ENCODE results near the gene MAP3K2.
"Not testable (repeated sequence)": the region's sequence is repeated elsewhere in the genome, so short reads cannot be mapped to it uniquely, and the experiment has no call there.

Gene MAP3K2

DNA sequence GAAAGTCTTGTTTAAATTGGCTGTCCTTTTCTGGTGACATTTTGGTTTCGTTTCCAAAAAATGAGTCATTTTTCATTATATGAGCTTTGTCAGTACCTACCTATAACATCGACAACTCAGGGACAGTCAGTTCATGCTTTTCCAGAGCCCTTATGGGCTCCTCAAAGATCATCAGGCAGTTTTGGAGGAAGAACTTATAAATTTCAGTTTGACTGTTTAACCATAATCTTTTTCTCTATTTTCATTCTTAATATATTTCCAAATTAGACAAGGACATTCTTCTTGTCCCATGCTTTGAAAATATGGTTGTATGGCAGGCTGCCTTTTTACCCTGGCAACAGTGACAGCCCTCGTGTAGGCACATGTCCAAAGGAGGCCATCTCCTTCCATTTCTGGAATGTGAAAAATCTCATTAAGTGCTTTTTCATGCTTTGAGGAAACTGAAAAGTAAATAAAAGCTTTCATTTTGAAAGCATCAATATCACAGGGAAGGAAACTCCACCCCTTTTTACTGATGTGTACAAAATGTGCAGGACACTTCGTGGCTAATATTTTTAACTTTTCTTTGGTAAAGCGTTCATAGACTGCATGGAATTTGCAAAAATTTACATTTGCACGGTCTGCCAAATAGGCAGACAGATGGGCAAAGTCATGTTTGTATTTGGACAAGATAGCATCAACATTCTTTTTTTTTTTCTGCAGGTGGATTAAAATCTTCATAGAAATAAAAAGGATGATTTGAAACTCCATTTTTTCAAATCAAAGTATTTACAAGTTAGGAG, 23.3 kb upstream of the MAP3K2 start:
- TF ChIP-seq, protein P1, sequence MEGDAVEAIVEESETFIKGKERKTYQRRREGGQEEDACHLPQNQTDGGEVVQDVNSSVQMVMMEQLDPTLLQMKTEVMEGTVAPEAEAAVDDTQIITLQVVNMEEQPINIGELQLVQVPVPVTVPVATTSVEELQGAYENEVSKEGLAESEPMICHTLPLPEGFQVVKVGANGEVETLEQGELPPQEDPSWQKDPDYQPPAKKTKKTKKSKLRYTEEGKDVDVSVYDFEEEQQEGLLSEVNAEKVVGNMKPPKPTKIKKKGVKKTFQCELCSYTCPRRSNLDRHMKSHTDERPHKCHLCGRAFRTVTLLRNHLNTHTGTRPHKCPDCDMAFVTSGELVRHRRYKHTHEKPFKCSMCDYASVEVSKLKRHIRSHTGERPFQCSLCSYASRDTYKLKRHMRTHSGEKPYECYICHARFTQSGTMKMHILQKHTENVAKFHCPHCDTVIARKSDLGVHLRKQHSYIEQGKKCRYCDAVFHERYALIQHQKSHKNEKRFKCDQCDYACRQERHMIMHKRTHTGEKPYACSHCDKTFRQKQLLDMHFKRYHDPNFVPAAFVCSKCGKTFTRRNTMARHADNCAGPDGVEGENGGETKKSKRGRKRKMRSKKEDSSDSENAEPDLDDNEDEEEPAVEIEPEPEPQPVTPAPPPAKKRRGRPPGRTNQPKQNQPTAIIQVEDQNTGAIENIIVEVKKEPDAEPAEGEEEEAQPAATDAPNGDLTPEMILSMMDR (IDR thresholded peaks at IDR 0.05; ENCODE audit: low read depth, low read length), result no peak
- no peak overlapping the region for H3K4me3 ChIP-seq (replicated peaks in 1 of 2; ENCODE audit: low read depth in 2 of 2, low read length in 2 of 2)
- peak; percentile 67 to 75 for DNase-seq (ENCODE audit: low read depth in 2 of 2)

- DNase-seq (ENCODE audit: low read depth in 2 of 2); H3K4me3 ChIP-seq (replicated peaks in 1 of 2; ENCODE audit: low read depth in 2 of 2, low read length in 2 of 2): not testable (repeated sequence)
Observed at GRCh38 chr2:127409716-127410115, 21.9 kb upstream of the MAP3K2 start.

GRCh38 chr2:127408807-127409099, 21.0 kb upstream of the MAP3K2 start:
- no peak for DNase-seq (ENCODE audit: low read depth in 2 of 2)
- H3K4me3 ChIP-seq (replicated peaks in 1 of 2; ENCODE audit: low read depth in 2 of 2, low read length in 2 of 2), result no peak overlapping the region
- TF ChIP-seq, protein P1 (IDR thresholded peaks at IDR 0.05; ENCODE audit: low read depth, low read length), result no peak

DNA sequence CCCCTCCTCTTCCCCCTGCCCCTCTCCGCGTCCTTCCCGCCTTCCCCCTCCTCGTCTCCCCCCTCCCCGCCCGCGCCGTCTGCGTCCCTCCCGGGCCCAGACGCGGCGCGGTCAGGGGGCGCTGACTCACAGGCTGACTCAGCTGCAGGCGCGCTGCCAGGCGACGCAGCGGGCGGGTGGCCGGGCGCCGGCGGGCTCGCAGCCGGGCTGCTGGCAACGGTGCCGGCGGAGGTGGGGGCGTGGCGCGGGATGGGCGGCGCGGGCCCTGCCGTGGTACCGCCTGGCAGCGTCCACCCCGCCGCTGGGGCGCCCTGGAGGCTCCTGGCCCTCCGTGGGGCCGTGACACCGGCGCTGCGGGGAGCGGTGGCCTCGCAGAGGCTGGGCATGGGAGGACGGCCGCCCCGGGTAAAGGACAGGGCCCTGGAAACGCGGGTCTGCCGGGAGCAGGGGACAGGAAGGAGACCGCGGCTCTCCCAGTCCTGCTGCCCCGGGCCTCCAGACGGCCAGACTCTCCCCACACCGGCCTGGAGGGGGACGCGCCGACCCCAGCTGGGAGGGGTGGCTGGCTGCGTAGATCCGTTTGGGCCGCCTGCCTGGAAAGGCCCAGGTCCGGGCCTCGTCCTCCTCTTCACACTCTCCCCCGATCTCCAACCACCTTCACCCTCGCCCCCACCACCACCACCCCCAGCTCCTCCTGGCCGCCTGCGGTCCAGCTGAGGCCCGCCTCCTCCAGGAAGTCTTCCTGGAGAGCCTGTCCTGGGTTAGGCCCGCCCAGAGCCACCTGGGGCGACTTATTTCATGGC, 20.4 kb upstream of the MAP3K2 start:
- TF ChIP-seq, protein P1 (IDR thresholded peaks at IDR 0.05; ENCODE audit: low read depth, low read length), result no peak
- peak; percentile 85 to 94 for DNase-seq (ENCODE audit: low read depth in 2 of 2)
- peak overlapping the region; percentile 36 to 44 for H3K4me3 ChIP-seq (replicated peaks in 1 of 2; ENCODE audit: low read depth in 2 of 2, low read length in 2 of 2)

DNA sequence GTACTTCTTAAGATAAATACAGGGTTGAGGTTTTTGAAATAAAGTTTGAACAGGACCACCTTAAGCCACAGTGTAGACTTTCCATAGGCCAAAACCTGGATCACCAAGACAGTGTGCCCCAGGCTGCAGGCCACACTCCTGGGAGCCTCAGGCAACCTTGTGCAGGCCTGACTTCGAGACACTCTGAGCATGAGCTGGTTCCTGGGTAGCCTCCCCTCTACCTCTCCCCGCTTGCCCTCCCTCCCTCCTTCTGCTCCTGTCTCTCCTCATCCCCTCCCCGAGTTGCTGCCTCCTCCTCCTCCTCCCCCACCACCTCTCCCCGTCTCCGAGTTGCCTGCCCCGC, 19.9 kb upstream of the MAP3K2 start:
- DNase-seq (ENCODE audit: low read depth in 2 of 2), result no peak
- H3K4me3 ChIP-seq (replicated peaks in 1 of 2; ENCODE audit: low read depth in 2 of 2, low read length in 2 of 2), result no peak overlapping the region
- TF ChIP-seq, protein P1 (IDR thresholded peaks at IDR 0.05; ENCODE audit: low read depth, low read length), result no peak

- DNase-seq (ENCODE audit: low read depth in 2 of 2), result no peak
- H3K4me3 ChIP-seq (replicated peaks in 1 of 2; ENCODE audit: low read depth in 2 of 2, low read length in 2 of 2), result no peak overlapping the region
- TF ChIP-seq, protein P1 (IDR thresholded peaks at IDR 0.05; ENCODE audit: low read depth, low read length), result no peak
Observed at GRCh38 chr2:127407091-127407490, 19.3 kb upstream of the MAP3K2 start.

DNA sequence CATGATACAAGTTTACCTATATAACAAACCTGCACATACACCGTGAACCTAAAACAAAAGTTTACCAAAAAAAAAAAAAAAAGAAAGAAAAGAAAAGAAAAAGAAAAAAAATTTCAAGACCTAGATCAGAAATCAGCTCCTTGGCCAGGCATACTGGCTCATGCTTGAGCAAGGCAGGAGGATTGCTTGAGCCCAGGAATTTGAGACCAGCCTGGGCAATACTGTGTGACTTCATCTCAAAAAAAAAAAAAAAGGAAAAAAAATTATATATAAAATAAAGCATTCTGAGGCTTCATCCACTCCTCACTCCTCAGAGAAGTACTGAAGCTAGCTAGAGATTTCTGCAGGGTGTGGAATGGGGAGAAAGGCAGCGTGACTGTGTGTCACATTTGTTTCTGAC, 18.7 kb upstream of the MAP3K2 start:
- TF ChIP-seq, protein P1 (IDR thresholded peaks at IDR 0.05; ENCODE audit: low read depth, low read length), result no peak
- peak; percentile 47 to 56 for DNase-seq (ENCODE audit: low read depth in 2 of 2)
- no peak overlapping the region for H3K4me3 ChIP-seq (replicated peaks in 1 of 2; ENCODE audit: low read depth in 2 of 2, low read length in 2 of 2)
